ENCODE measurements around the gene ARNT2.
"Not testable (repeated sequence)": the region's sequence is repeated elsewhere in the genome, so short reads cannot be mapped to it uniquely, and the experiment has no call there.

Gene ARNT2

GRCh38 chr15:80404057-80404760, at the start of gene ARNT2:
ARNT2 (plus strand) TSS chr15:80404382; CDS start chr15:80404516, 134 bp downstream.
- no peak for DNase-seq

DNA sequence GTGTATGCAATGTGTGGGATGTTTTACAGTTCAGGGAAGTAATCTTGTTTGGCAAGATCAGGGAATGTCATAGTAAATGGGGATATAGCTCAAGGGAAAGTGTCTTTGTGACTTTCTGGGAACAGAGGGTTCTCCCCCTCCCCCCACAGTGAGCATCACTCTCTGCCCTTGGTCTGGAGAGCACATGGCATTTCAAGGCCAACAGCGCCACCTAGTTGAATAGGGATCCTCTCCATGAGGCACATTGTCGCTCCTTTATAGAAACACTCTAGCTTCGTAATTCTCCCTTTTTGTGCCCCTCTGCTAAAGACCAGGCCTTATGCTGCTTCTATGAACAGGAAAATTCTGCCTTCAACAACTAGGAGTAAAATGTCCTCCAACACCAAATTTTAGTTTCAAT, 37.1 kb upstream of the ARNT2 start:
- DNase-seq: no peak

DNA sequence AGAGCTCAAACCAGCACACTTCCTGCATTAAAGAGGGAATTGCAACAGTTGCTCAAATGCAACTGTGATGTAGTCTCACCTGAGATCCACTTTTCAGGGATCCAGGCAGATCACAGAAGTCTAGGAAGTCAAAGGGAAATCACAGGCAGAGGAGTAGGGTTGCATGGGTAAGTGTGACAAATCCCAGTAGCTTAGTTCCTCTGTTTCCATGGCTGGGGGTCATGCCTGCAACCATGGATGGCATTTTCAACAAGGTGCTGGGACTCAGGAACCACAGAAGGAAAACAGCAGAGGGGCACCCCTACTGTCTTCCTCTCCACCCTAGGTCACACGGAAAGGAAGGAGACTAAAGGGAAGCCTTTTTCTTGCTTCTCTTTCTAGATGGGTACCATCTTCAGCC, 36.5 kb upstream of the ARNT2 start:
- DNase-seq: no peak

DNA sequence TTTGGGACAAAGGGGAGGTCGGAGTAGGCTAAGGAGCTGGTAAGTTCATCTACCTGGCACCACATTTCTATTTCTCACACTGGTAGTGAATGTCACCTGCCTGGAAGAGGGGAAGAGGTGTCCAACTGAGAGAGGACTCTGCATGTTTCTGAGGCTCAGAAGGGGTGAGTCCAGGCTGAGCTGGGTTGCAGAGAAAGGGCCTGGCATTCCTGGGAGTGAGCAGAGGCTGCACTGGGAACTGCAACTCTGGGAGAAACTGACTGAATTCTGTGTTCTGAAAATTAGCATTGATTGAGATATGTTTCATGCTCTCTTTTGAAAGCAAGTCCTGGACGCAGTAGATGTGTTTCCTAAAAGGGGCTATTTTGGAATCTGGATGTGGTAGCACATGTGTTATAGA, 32.3 kb upstream of the ARNT2 start:
- DNase-seq: no peak

GRCh38 chr15:80374441-80374840, 29.7 kb upstream of the ARNT2 start:
- no peak for DNase-seq

DNA sequence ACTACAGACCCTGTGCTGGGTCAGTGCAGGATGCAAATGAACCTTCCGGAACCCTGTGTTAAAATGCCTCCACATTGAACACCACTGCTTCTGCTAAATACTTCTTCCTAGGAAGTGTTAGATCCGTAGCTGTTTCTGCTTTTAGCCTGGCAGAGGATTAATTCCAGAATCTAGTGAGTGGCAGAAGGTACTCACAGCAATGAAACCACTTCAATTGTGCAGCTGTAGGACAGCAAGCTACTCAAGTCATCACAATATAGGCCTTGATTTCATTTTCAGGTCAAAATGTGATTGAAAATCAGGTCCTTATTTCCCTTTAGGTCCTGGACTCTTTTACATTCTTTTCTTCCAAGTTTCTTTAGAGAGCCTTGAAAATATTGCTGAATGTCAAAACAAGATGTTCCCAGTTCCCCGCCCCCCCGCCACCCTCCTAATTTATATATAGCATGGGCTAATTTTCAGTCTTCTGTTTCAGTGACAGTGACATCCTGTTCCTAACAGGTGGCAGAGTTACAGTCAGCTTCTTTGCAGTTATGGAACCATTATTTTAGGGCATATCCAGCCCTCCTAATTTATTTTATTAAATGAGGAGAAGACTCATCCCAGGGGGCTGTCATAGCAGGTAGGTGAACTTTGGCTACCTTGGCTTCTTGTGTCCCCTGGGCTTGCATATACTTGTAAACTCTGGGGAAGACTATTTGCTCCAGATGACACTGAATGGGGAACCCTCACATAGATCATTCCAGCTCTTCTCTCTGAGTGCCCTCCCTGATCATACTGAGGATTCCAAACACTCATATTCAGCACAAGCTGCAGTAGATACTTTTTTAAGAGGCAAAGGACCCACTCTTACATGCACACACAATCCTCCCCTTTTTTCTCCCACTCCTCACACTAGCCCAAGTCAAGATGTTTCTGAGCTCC, 28.0 kb upstream of the ARNT2 start:
- no peak for DNase-seq

- no peak for DNase-seq
Observed at GRCh38 chr15:80379693-80380092, 24.5 kb upstream of the ARNT2 start.

GRCh38 chr15:80380154-80380553, 24.0 kb upstream of the ARNT2 start:
- DNase-seq: no peak

- DNase-seq: no peak
Observed at GRCh38 chr15:80382285-80382684, 21.9 kb upstream of the ARNT2 start.

- DNase-seq: no peak
Observed at GRCh38 chr15:80384432-80384831, 19.8 kb upstream of the ARNT2 start.

DNA sequence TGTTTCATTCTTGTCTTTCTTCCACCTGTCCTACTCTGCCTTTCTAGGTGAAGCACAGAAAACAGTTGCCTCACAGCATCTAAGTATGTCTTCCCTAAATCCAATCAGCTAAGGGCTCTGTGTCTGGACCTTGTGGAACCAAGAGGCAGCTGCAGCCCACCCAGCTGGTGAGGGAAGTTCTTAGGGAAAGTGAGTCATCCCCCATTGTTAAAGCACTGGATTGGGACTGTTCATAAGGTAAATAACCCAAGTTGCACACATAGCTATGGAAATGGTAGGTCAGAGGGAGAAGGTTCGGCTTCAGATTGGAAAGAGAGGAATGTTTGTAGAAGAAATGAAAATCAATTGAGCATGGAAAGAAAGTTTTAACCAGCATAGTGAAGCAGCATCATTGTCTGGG, 18.0 kb upstream of the ARNT2 start:
- DNase-seq: no peak

DNA sequence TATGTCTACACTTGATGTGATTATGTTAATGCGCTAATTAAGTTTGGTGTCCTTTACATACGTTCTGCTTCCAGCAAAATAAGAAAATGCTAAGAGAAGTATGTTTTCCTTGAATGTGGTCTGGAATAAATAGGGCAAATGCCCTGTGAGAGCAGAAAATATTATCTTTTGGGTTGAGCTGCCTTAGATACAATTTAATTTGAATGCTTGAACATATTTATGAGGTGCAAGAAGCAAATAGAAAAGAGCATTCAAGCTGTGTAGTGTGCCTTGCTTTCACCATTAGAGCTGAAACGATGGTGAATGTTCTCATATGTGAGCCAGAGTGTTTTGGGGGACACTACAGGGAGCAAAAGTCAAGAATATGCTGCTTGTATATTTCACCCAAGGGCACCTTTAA, 15.9 kb upstream of the ARNT2 start:
- no peak for DNase-seq

DNA sequence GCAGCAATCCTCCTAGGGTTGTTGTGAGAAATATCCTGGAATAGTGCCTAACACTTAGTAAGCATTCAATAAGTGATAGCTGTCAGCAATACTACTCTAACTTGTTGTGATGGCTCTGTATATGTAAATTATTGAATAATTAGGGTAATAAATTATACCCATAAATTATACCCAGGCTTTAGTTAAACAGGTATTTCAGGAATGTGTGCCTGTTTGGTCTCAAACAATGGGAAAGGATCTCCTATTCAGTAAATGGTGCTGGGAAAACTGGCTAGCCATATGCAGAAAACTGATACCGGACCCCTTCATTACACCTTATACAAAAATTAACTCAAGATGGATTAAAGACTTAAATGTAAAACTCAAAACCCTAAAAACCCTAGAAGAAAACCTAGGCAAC, 14.8 kb upstream of the ARNT2 start:
- DNase-seq: no peak

DNA sequence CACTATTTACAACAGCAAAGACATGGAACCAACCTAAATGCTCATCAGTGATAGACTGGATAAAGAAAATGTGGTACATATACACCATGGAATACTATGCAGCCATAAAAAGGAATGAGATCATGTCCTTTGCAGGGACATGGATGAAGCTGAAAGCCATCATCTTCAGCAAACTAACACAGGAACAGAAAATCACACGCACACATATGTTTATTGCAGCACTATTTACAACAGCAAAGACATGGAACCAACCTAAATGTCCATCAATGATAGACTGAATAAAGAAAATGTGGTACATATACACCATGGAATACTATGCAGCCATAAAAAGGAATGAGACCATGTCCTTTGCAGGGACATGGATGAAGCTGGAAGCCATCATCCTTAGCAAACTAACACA, 13.2 kb upstream of the ARNT2 start:
- DNase-seq: not testable (repeated sequence)

- DNase-seq: no peak
Observed at GRCh38 chr15:80395616-80396015, 8.6 kb upstream of the ARNT2 start.

DNA sequence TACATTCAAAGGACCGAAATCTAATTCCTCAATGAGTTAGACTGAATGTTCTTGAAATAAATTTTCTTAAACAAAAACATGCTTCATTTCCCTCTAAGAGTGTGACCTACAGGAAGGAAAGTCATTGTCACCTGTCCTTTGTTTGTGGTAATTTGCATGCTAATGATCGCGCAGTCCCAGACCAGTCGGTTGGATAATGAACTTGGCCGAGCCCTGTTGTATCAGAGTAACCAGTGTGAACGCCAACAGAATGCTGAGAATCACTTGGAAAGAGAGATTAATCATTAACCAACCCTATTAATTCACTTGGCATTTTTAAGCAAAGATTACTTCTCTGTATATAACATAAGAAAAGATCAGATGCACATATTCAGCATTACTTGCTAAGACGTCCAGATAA, 8.1 kb upstream of the ARNT2 start:
- no peak for DNase-seq

DNA sequence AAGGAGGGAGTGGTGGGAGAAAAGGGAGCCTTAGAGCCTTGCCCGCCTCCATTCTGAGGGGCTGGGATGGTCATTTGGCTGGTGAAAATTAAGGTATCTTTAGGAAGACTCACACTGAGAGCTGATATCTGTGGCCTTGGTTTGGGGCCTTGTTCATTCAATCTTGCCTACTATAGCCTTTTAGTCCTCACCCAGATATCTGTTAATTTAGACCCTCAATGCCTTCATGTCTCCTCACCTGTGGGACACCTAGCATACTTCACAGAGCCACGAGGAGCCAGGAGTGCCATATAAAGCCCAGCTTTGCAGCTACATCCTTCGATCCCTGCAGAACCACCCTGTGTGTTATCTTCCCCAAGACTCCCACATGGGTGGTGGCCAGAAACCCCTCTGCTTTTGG, 4.7 kb upstream of the ARNT2 start:
- no peak for DNase-seq

GRCh38 chr15:80401456-80401855, 2.7 kb upstream of the ARNT2 start:
- no peak for DNase-seq

DNA sequence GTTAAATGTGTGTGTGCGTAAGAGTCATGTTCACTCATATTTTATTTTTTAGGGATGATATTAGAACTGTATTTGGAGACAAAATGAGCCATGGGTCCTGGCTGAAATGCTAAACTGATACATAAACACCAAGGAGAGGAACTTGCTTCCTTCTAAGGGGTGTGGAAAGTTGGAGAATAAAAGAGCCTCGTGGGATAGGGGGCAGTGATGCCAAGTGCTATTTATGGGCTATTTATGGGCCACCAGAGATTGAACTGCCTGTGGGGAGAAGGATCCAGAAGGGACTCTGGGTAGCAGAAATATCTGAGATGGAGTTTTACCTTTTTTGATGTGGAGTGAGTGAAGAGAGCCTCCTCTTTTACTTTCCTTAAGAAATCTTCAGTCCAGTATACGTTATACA, 1.8 kb upstream of the ARNT2 start:
- DNase-seq: no peak

DNA sequence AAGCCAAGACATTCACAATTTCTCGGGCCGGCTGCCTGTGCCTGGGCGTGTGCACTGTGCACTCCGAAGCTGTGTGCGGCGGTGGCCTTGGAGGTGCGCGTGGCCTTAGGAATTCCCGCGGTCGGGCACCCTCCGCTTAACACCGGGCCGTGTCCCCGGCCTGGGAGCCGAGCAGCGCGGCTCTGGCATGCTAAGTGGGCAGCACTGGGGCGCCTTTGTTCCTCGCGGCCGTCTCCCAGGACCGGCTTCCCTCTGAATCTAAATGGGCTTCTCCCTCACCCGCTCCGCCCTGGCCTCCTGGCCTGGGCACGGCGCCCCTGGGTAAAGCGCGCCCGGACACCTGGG, 498 bp upstream of the ARNT2 start:
- no peak for DNase-seq

- no peak for DNase-seq
Observed at GRCh38 chr15:80404761-80405553, 775 bp downstream of the ARNT2 start.

GRCh38 chr15:80405554-80405850, 1.3 kb downstream of the ARNT2 start:
- DNase-seq: no peak

- DNase-seq: no peak
Observed at GRCh38 chr15:80405970-80406369, 1.8 kb downstream of the ARNT2 start.

DNA sequence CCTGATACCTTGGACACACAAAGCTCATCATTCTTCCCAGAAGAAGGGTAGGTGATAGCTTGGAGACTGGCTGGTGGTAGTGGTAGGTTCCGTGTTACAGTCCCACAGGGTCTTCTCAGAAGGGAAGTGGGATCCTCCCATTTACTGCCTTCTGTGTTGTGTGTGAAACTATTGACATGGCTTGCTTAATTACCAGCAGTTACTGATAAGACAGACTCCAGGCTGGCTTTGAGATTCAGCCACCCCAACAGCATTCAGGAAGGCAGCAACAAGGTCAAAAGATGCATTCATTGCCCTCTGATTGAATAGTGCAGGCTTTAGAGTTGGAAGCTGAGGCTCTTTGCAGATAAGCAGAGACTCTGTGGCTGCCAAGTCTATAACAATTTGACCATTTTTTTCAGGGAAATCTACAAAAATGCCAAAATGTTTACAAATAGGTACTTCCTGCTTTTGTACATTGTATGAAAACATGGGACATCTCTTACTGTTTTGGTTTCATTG, 7.7 kb downstream of the ARNT2 start:
- DNase-seq: no peak
